ENCODE measurements around the gene MRPL50.

MRPL50 gene

DNA sequence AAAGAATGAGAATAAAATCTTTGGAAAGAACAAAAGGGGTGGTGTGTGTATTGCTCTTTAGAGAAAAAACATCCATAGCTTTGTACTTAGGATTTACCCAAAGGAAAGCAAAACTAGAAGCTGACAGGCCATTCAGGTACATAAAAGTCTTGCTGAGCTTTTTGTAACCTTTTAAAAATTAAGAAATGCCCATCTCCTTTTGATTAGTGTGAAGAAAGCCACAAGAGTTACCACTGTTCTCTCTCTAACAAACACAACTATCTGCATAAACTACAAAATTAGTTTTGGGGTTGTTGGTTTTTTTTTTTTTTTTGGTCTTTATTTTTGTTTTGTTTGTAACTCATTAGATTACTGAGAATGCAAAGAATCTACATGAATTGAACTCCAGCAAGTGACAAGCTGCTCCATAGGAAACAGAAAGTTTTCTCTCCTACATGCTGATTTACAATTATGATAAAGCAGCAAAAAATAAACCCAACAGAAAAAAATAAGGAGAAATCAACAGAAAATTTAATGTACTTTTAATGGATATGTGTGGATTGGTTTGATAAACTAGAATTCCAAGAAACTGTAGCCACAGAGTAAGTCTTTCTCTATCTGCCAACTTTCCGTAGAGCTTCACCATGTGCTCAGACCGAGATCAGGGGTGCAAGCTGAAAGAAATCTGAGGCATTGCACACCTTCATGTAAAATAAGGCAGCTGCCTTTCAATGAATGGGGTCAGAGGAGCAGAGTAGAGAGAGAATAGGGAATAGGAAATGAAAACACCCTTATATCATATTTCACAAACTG is 25.9 kb downstream of the MRPL50 start:
- TF ChIP-seq, protein P1, sequence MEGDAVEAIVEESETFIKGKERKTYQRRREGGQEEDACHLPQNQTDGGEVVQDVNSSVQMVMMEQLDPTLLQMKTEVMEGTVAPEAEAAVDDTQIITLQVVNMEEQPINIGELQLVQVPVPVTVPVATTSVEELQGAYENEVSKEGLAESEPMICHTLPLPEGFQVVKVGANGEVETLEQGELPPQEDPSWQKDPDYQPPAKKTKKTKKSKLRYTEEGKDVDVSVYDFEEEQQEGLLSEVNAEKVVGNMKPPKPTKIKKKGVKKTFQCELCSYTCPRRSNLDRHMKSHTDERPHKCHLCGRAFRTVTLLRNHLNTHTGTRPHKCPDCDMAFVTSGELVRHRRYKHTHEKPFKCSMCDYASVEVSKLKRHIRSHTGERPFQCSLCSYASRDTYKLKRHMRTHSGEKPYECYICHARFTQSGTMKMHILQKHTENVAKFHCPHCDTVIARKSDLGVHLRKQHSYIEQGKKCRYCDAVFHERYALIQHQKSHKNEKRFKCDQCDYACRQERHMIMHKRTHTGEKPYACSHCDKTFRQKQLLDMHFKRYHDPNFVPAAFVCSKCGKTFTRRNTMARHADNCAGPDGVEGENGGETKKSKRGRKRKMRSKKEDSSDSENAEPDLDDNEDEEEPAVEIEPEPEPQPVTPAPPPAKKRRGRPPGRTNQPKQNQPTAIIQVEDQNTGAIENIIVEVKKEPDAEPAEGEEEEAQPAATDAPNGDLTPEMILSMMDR (IDR thresholded peaks at IDR 0.05; ENCODE audit: borderline replicate concordance, control extremely low read depth, extremely low read depth, insufficient read depth, missing control alignments): no peak
- no peak for DNase-seq (ENCODE audit: low spot score)
- in situ Hi-C loops (cut with MboI; ENCODE audit: low sequenced_read_pairs, unreplicated experiment): no loop called here

GRCh38 chr9:101371813-101372212 is 26.6 kb downstream of the MRPL50 start:
- in situ Hi-C loops (cut with MboI; ENCODE audit: low sequenced_read_pairs, unreplicated experiment): no loop called here
- TF ChIP-seq, protein P1 (IDR thresholded peaks at IDR 0.05; ENCODE audit: borderline replicate concordance, control extremely low read depth, extremely low read depth, insufficient read depth, missing control alignments): no peak
- no peak for DNase-seq (ENCODE audit: low spot score)

- DNase-seq (ENCODE audit: low spot score): no peak
- TF ChIP-seq, protein P1 (IDR thresholded peaks at IDR 0.05; ENCODE audit: borderline replicate concordance, control extremely low read depth, extremely low read depth, insufficient read depth, missing control alignments): no peak
- in situ Hi-C loops (cut with MboI; ENCODE audit: low sequenced_read_pairs, unreplicated experiment): no loop called here
Observed at GRCh38 chr9:101369884-101370531, 28.4 kb downstream of the MRPL50 start.

GRCh38 chr9:101369286-101369685 is 29.1 kb downstream of the MRPL50 start:
- TF ChIP-seq, protein P1 (IDR thresholded peaks at IDR 0.05; ENCODE audit: borderline replicate concordance, control extremely low read depth, extremely low read depth, insufficient read depth, missing control alignments): no peak
- in situ Hi-C loops (cut with MboI; ENCODE audit: low sequenced_read_pairs, unreplicated experiment): no loop called here
- DNase-seq (ENCODE audit: low spot score): no peak

DNA sequence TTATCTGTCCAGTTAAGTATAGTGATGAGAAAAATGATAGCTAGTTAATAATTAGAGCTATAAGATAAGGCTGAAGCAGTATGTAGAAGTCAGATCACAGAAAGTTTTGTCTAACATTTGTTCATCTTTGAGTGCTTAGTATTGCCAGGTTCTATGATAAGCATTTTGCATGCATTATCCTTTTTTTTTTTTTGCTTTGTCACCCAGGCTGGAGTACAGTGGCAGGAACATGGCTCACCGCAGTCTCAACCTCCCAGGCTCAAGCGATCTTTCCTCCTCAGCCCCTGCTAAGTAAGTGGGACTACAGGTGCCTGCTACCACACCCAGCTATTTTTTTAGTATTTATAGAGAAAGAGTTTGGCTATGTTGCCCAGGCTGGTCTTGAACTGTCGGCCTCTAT is 31.1 kb downstream of the MRPL50 start:
- TF ChIP-seq, protein P1 (IDR thresholded peaks at IDR 0.05; ENCODE audit: borderline replicate concordance, control extremely low read depth, extremely low read depth, insufficient read depth, missing control alignments): no peak
- no peak for DNase-seq (ENCODE audit: low spot score)
- in situ Hi-C loops (cut with MboI; ENCODE audit: low sequenced_read_pairs, unreplicated experiment): no loop called here

DNA sequence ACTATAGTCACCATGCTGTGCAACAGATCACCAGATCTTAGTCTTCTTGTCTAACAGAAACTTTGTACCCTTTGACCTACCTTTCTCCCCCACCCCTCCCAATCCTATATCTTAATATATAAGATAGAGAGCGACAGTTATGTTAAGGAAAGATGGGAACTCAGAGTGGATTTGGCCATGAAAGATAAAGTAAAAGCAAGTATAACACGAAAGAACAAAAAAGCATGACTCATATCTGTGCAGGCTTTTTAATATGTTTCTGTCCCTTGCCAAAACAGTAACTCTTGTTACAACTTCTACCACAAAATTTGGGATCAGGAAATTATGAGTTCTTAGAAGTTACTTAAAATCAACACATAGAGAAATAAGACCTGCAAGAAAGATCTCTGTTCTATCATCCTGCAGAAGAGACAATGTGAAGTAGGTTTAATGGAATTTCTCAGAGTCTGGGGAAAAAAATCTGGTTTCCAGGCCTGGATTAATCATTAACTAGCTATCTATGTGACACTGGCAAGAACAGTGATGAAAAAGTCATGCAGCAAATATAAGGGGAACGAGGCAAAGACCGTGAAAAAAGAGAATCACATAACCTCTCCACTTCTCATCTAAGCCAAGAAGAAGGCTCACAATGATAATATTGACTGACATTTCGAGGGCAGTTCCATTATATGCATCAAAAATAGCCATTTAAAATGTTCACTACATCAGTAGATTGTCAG is 32.2 kb downstream of the MRPL50 start:
- in situ Hi-C loops (cut with MboI; ENCODE audit: low sequenced_read_pairs, unreplicated experiment): no loop called here
- TF ChIP-seq, protein P1 (IDR thresholded peaks at IDR 0.05; ENCODE audit: borderline replicate concordance, control extremely low read depth, extremely low read depth, insufficient read depth, missing control alignments): no peak
- DNase-seq (ENCODE audit: low spot score): no peak
